B cell (primary cell): ENCODE measurements around the gene SRSF1. TPM values are rescaled to one million over a fixed set of nuclear protein-coding genes. Genes with fewer than 3 reads are reported as not detected.

Source experiments
- ATAC-seq: fragments of 200-7000 bp; cut with Tn5 transposase; one replicate; pipeline ENCODE4 v1.10.0; 2021; ENCODE audit warnings: low read depth, mild to moderate bottlenecking, moderate number of reproducible peaks, moderate library complexity
- CTCF ChIA-PET: fragments of 350-600 bp; sonication (Branson Sonifier 250); formaldehyde crosslinking; loops from one replicate; lab custom pipeline; 2021; ENCODE audit warnings: antibody characterized with exemption, inconsistent platforms; lab: Charles Lee
- POLR2A ChIA-PET: fragments of 350-600 bp; sonication (Branson Sonifier 250); formaldehyde crosslinking; loops from one replicate; lab custom pipeline; 2021; ENCODE audit warnings: antibody characterized with exemption; lab: Charles Lee
- DNase-seq: peaks from one replicate; pipeline ENCODE4 v3.0.0; 2013
- H2AFZ ChIP-seq: 2 replicates; pipeline ENCODE4 v1.6.1; 2012; ENCODE audit warnings: mild to moderate bottlenecking, low read depth, low read length; ENCODE audit not compliant: insufficient read depth, poor library complexity, severe bottlenecking
- H3K27ac ChIP-seq, 2 donors: 1 replicate in 1 of 2; 2 replicates in 1 of 2; pipeline ENCODE4 v1.5.1; 2012 to 2013; ENCODE audit warnings: low read length in 2 of 2, mild to moderate bottlenecking in 2 of 2, moderate library complexity in 1 of 2
- H3K27me3 ChIP-seq, 4 experiments: fragments of 200-600 bp in 1 of 4; sonication (generic) in 1 of 4; replicated peaks in 1 of 4; 1 replicate in 2 of 4; 2 replicates in 2 of 4; pipeline versions ENCODE4 v1.6.1 to v1.7.0; 2013 to 2016; ENCODE audit warnings: low read length in 3 of 4, mild to moderate bottlenecking in 2 of 4, mixed read lengths in 1 of 4, moderate library complexity in 1 of 4; ENCODE audit not compliant: insufficient read depth in 4 of 4, control insufficient read depth in 3 of 4; ENCODE audit errors: control extremely low read depth in 1 of 4
- H3K36me3 ChIP-seq, 2 experiments: replicated peaks in 1 of 2; 1 replicate in 1 of 2; 2 replicates in 1 of 2; pipeline versions ENCODE4 v1.6.1 to v1.7.1; 2013; ENCODE audit warnings: low read length in 1 of 2; ENCODE audit not compliant: insufficient read depth in 2 of 2, control insufficient read depth in 1 of 2; ENCODE audit errors: control extremely low read depth in 1 of 2, extremely low read depth in 1 of 2
- H3K4me1 ChIP-seq, 2 donors: fragments of 200-600 bp in 1 of 2; sonication (generic) in 1 of 2; 1 replicate in 1 of 2; 2 replicates in 1 of 2; pipeline versions ENCODE4 v1.5.1 to v1.6.1; 2013 to 2017; ENCODE audit warnings: low read length in 2 of 2; ENCODE audit not compliant: control insufficient read depth in 2 of 2, insufficient read depth in 2 of 2
- H3K4me2 ChIP-seq: replicated peaks from 2 replicates; pipeline ENCODE3; 2012; ENCODE audit warnings: mild to moderate bottlenecking, low read depth, low read length; ENCODE audit not compliant: poor library complexity, severe bottlenecking
- H3K4me3 ChIP-seq, 5 experiments: fragments of 200-600 bp in 1 of 5; sonication (generic) in 1 of 5; 1 replicate in 3 of 5; 2 replicates in 2 of 5; pipeline versions ENCODE4 v1.5.1 to v1.7.0; 2011 to 2016; ENCODE audit warnings: low read length in 4 of 5, mild to moderate bottlenecking in 4 of 5, low read depth in 2 of 5, control low read depth in 1 of 5, moderate library complexity in 1 of 5; ENCODE audit not compliant: insufficient read depth in 1 of 5; ENCODE audit errors: control extremely low read depth in 1 of 5, extremely low read depth in 1 of 5
- H3K79me2 ChIP-seq: fragments of 200-600 bp; sonication (generic); one replicate; pipeline ENCODE4 v1.6.0; 2016; ENCODE audit warnings: low read length; ENCODE audit not compliant: control insufficient read depth, insufficient read depth
- H3K9ac ChIP-seq: fragments of 200-600 bp; sonication (generic); 2 replicates; pipeline ENCODE4 v1.6.1; 2017; ENCODE audit warnings: mild to moderate bottlenecking, low read length, moderate library complexity
- H3K9me3 ChIP-seq, 3 donors: one replicate each; pipeline versions ENCODE4 v1.6.1 to v1.7.1; 2013; ENCODE audit warnings: low read length in 2 of 3; ENCODE audit not compliant: control insufficient read depth in 2 of 3, insufficient read depth in 1 of 3; ENCODE audit errors: control extremely low read depth in 1 of 3
- H4K20me1 ChIP-seq: 2 replicates; pipeline ENCODE4 v1.6.0; 2012; ENCODE audit warnings: mild to moderate bottlenecking, low read length; ENCODE audit not compliant: insufficient read depth, control insufficient read depth, poor library complexity, severe bottlenecking
- H3K27ac Mint-ChIP-seq: one replicate; pipeline ENCODE4 v1.8.0; 2021; ENCODE audit warnings: mixed read lengths
- H3K27me3 Mint-ChIP-seq: one replicate; pipeline ENCODE4 v1.8.0; 2021; ENCODE audit warnings: mixed read lengths
- H3K4me1 Mint-ChIP-seq: one replicate; pipeline ENCODE4 v1.8.0; 2021; ENCODE audit warnings: mixed read lengths
- H3K4me3 Mint-ChIP-seq: one replicate; pipeline ENCODE4 v1.8.0; 2021; ENCODE audit warnings: mixed read lengths
- H3K9me3 Mint-ChIP-seq: one replicate; pipeline ENCODE4 v1.8.0; 2022; ENCODE audit warnings: mixed read lengths; ENCODE audit not compliant: insufficient read depth
- EZH2 ChIP-seq: IDR thresholded peaks from 2 replicates; pipeline ENCODE4 v1.6.1; 2012; ENCODE audit warnings: borderline replicate concordance, low read depth, mild to moderate bottlenecking, moderate library complexity, low read length; ENCODE audit not compliant: insufficient read depth, poor library complexity, severe bottlenecking
- WGBS: methylation state at CpG from one replicate; pipeline ENCODE4 v1.1.5; 2013; ENCODE audit warnings: missing lambda C conversion rate; ENCODE audit not compliant: insufficient coverage; 5-methylcytosine and 5-hydroxymethylcytosine counted together
- intact Hi-C: fragments of 100-400 bp; cut with micrococcal nuclease; formaldehyde crosslinking; loops from one replicate; pipeline ENCODE4 v1.10.0; 2022
- polyA plus RNA-seq: library from polyadenylated mRNA; depleted of rRNA; stranded (reverse); fragments of >200 nt; gene quantifications from 2 replicates; pipeline ENCODE4 v1.2.3, GENCODE V29; 2012
- total RNA-seq, 2 donors: library from RNA; stranded (reverse); fragments of 120-200 nt in 1 of 2; gene quantifications; 1 replicate in 1 of 2; 2 replicates in 1 of 2; pipeline versions ENCODE4 v1.2.3 to v1.2.4, GENCODE V29; 2013 to 2022
- TF ChIP-seq, protein P1 (sequence below): fragments of 200-600 bp; IDR thresholded peaks from one replicate; pipeline ENCODE4 v1.8.0; 2022; ENCODE audit warnings: antibody characterized with exemption, mild to moderate bottlenecking

SRSF1 gene
- total and polyA plus RNA-seq, 2 donors (not counting 1 experiment from before 2014, with no cell fraction given) = 163 to 250 TPM

DNA sequence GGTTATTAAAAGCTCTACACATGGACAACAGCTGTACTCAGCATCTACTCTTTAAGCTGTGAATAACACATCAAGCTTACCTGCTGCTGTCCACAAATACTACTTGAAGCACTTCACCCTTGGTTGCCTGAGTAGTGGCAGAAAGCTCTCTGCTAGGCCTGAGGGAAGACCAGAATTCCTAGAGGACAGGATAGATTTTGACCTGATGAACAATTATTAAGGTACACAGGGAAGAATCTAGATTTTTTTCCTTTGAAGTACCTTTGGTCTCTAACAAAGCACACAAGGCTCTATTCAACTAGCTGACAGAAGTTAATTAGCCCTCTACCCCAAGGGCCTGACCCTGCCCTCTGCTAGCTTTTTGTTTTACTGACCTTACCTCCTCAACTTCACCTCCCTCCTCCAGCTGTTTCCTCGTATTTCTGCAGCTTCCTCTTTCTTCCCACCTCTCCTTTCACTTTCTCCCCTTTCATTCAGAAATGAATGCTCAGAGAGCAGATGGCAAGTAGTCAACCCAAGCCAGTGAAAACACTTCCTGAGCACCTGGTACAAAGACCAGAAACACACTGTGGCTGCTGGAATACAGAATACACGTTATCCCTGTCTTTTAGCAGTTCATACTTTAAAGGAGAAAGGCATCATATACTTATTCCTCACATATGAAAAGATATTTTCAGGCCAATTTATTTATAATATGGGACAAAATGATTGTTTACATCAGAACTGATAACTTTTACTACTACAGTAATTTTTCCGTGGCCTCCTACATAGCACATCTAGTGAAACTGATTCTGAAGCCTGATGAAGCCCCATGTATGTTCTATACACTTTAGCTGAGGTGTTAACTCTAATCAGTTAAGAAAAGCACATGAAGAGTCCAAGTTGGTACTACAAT lies 13.3 kb downstream of the SRSF1 start:
- peak overlapping the region; percentile 28 for H3K27ac Mint-ChIP-seq
- H3K4me1 Mint-ChIP-seq = peaks cover 36% of the 10 kb centered on the region
- no peaks in the 10 kb centered on the region for H3K27me3 Mint-ChIP-seq
- H3K9me3 Mint-ChIP-seq = no peaks in the 10 kb centered on the region
- no peak overlapping the region for H3K4me3 ChIP-seq
- peak overlapping the region; percentile 23 to 47 for H3K27ac ChIP-seq
- TF ChIP-seq, protein P1, sequence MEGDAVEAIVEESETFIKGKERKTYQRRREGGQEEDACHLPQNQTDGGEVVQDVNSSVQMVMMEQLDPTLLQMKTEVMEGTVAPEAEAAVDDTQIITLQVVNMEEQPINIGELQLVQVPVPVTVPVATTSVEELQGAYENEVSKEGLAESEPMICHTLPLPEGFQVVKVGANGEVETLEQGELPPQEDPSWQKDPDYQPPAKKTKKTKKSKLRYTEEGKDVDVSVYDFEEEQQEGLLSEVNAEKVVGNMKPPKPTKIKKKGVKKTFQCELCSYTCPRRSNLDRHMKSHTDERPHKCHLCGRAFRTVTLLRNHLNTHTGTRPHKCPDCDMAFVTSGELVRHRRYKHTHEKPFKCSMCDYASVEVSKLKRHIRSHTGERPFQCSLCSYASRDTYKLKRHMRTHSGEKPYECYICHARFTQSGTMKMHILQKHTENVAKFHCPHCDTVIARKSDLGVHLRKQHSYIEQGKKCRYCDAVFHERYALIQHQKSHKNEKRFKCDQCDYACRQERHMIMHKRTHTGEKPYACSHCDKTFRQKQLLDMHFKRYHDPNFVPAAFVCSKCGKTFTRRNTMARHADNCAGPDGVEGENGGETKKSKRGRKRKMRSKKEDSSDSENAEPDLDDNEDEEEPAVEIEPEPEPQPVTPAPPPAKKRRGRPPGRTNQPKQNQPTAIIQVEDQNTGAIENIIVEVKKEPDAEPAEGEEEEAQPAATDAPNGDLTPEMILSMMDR = no peak
- no peak for TF ChIP-seq EZH2
- H3K4me1 ChIP-seq = peaks cover 24 to 32% of the 10 kb centered on the region in 2 donors
- peak overlapping the region; percentile 49 for H3K4me2 ChIP-seq
- H3K36me3 ChIP-seq = no peaks in the 10 kb centered on the region
- WGBS = 0% methylated on average over 1 of the region's 3 CpGs
- CTCF ChIA-PET = interaction anchor here (0.6 to 20.2 kb wide), 11 partner anchors 8 to 833 kb away, joined by 3 to 468 read pairs (median 5); partner anchors contain the start of gene MRPS23
- H3K4me3 Mint-ChIP-seq = peak overlapping the region; percentile 50
- DNase-seq (peak; percentile 54), ATAC-seq (peak; percentile 16)
- H3K9ac ChIP-seq = no peak overlapping the region
- intact Hi-C loops = no loop called here
- no peak overlapping the region for H2AFZ ChIP-seq
- no peaks in the 10 kb centered on the region for H3K27me3 ChIP-seq
- H4K20me1 ChIP-seq = peaks cover 8% of the 10 kb centered on the region
- POLR2A ChIA-PET = interaction anchor here (0.6 to 0.9 kb wide), 4 partner anchors 11 to 737 kb away, joined by 3 to 5 read pairs (median 3); partner anchors contain the start of genes MSI2 and SRSF1
- H3K79me2 ChIP-seq = peaks cover 8% of the 10 kb centered on the region
- H3K9me3 ChIP-seq = no peaks in the 10 kb centered on the region

GRCh38 chr17:57991537-57991936 lies 15.5 kb downstream of the SRSF1 start:
- intact Hi-C loops = no loop called here
- Mint-ChIP-seq H3K4me3 (no peak overlapping the region), H3K9me3 (no peaks in the 10 kb centered on the region), H3K27me3 (no peaks in the 10 kb centered on the region), H3K27ac (no peak overlapping the region), H3K4me1 (peaks cover 42% of the 10 kb centered on the region)
- H3K4me1 ChIP-seq = peaks cover 31 to 42% of the 10 kb centered on the region in 2 donors
- no peak overlapping the region for H3K27ac ChIP-seq
- H3K79me2 ChIP-seq = peaks cover 26% of the 10 kb centered on the region
- TF ChIP-seq EZH2 = no peak
- TF ChIP-seq, protein P1 = no peak
- no peaks in the 10 kb centered on the region for H3K27me3 ChIP-seq
- H4K20me1 ChIP-seq = peaks cover 14% of the 10 kb centered on the region
- no peak overlapping the region for H3K4me3 ChIP-seq
- no peak overlapping the region for H3K4me2 ChIP-seq
- H3K9me3 ChIP-seq = no peaks in the 10 kb centered on the region
- H2AFZ ChIP-seq = no peak overlapping the region
- H3K36me3 ChIP-seq = no peaks in the 10 kb centered on the region
- CTCF ChIA-PET = interaction anchor here (2.1 to 20.2 kb wide), 4 partner anchors 8 to 135 kb away, joined by 6 to 468 read pairs (median 130); partner anchors contain the start of gene MRPS23
- POLR2A ChIA-PET = no interaction called here
- no peak overlapping the region for H3K9ac ChIP-seq
- no peak for ATAC-seq
- no peak for DNase-seq
